ENCODE results near the gene CCDC182. TPM values are rescaled to one million over a fixed set of nuclear protein-coding genes. Genes with fewer than 3 reads are reported as not detected.

Gene CCDC182
- total and polyA plus RNA-seq, 2 of the 13 experiments (the other 11 are each of a cell fraction or from before 2014, with no cell fraction given), result not detected

GRCh38 chr17:57783338-57783742 lies 38.2 kb upstream of the CCDC182 start (continued):
- TF ChIP-seq PRDM4 (CRISPR knock-in tag; IDR thresholded peaks at IDR 0.05; ENCODE audit: borderline replicate concordance), result no peak
- no peak for TF ChIP-seq SP140L (CRISPR knock-in tag; IDR thresholded peaks at IDR 0.05; ENCODE audit: borderline replicate concordance)
- no peak for TF ChIP-seq ZNF746 (CRISPR knock-in tag; IDR thresholded peaks at IDR 0.05)
- no peak for TF ChIP-seq CENPX (CRISPR knock-in tag; IDR thresholded peaks at IDR 0.05)
- 0 out of 2 replicates have a peak, but pooled peaks have one; percentile 15 for TF ChIP-seq PHF8 (CRISPR knock-in tag; IDR thresholded peaks at IDR 0.05)
- TF ChIP-seq PRMT3 (CRISPR knock-in tag; IDR thresholded peaks at IDR 0.05; ENCODE audit: borderline replicate concordance, low read depth), result no peak
- no peak for TF ChIP-seq CSRNP2 (CRISPR knock-in tag; conservative IDR thresholded peaks at IDR 0.05; ENCODE audit: low read depth)
- TF ChIP-seq EP300 (IDR thresholded peaks at IDR 0.05; ENCODE audit: low read depth in 2 of 2, low read length in 2 of 2), result 0 out of 4 replicates have a peak, but pooled peaks of 1 of the 2 experiments have one; percentile 39
- TF ChIP-seq EP300 (CRISPR knock-in tag; IDR thresholded peaks at IDR 0.05; ENCODE audit: borderline replicate concordance), result no peak
- TF ChIP-seq ZNF724P (CRISPR knock-in tag; IDR thresholded peaks at IDR 0.05; ENCODE audit: borderline replicate concordance), result no peak
- no peak for TF ChIP-seq ZNF383 (CRISPR knock-in tag; IDR thresholded peaks at IDR 0.05; ENCODE audit: borderline replicate concordance)
- no peak for TF ChIP-seq RFX5 (IDR thresholded peaks at IDR 0.05; ENCODE audit: low read depth, low read length)
- no peak for TF ChIP-seq ZFX (CRISPR knock-in tag; IDR thresholded peaks at IDR 0.05; ENCODE audit: low read depth)
- TF ChIP-seq ZHX2 (IDR thresholded peaks at IDR 0.05; ENCODE audit: low read depth), result no peak
- no peak for TF ChIP-seq ZHX2 (CRISPR knock-in tag; IDR thresholded peaks at IDR 0.05; ENCODE audit: borderline replicate concordance)
- TF ChIP-seq ZSCAN30 (CRISPR knock-in tag; IDR thresholded peaks at IDR 0.05), result no peak
- TF ChIP-seq NFKB2 (CRISPR knock-in tag; IDR thresholded peaks at IDR 0.05; ENCODE audit: borderline replicate concordance), result no peak; the same call in 1 of the 2 replicates
- TF ChIP-seq ZKSCAN1 (IDR thresholded peaks at IDR 0.05; ENCODE audit: low read length), result no peak
- TF ChIP-seq SMARCC2 (IDR thresholded peaks at IDR 0.05), result no peak
- no peak for TF ChIP-seq HOXA7 (CRISPR knock-in tag; IDR thresholded peaks at IDR 0.05)
- TF ChIP-seq ZFAT (CRISPR knock-in tag; conservative IDR thresholded peaks at IDR 0.05), result no peak

Measured in HepG2 (cell line).